Endodermal cell (in vitro differentiated cells): Measurements from ENCODE around the gene LIM2. TPM values are rescaled to one million over a fixed set of nuclear protein-coding genes. Genes with fewer than 3 reads are reported as not detected.

ENCODE experiments used
- DNase-seq: peaks from one replicate; pipeline ENCODE4 v3.0.0-alpha.2; 2017
- H3K27ac ChIP-seq: 2 replicates; pipeline ENCODE4 v1.5.1; 2013; ENCODE audit warnings: mild to moderate bottlenecking, low read depth, low read length, moderate library complexity
- H3K27me3 ChIP-seq: 2 replicates; pipeline ENCODE4 v1.6.1; 2013; ENCODE audit warnings: mild to moderate bottlenecking, low read length, moderate library complexity; ENCODE audit not compliant: insufficient read depth, control insufficient read depth, poor library complexity, severe bottlenecking
- H3K36me3 ChIP-seq: 2 replicates; pipeline ENCODE4 v1.7.0; 2013; ENCODE audit warnings: mild to moderate bottlenecking, low read length, moderate library complexity; ENCODE audit not compliant: control insufficient read depth, insufficient read depth
- H3K4me1 ChIP-seq: one replicate; pipeline ENCODE4 v1.7.0; 2013; ENCODE audit warnings: low read length; ENCODE audit not compliant: control insufficient read depth, insufficient read depth
- H3K4me3 ChIP-seq: 2 replicates; pipeline ENCODE4 v1.5.1; 2013; ENCODE audit warnings: mild to moderate bottlenecking, low read length, moderate library complexity
- H3K9ac ChIP-seq: 2 replicates; pipeline ENCODE4 v1.6.1; 2013; ENCODE audit warnings: mild to moderate bottlenecking, low read length, moderate library complexity; ENCODE audit not compliant: poor library complexity, severe bottlenecking; ENCODE audit errors: extremely low read depth
- H3K9me3 ChIP-seq: 2 replicates; pipeline ENCODE4 v1.6.1; 2013; ENCODE audit warnings: mild to moderate bottlenecking, low read length, moderate library complexity; ENCODE audit not compliant: control insufficient read depth
- H3K27ac Mint-ChIP-seq: 2 replicates; pipeline ENCODE4 v1.8.0; 2020; ENCODE audit warnings: mixed read lengths
- H3K27me3 Mint-ChIP-seq: 2 replicates; pipeline ENCODE4 v1.8.0; 2021; ENCODE audit warnings: mild to moderate bottlenecking, mixed read lengths; ENCODE audit not compliant: insufficient read depth
- H3K36me3 Mint-ChIP-seq: 2 replicates; pipeline ENCODE4 v1.8.0; 2020; ENCODE audit warnings: low read depth, mixed read lengths
- H3K4me1 Mint-ChIP-seq: 2 replicates; pipeline ENCODE4 v1.8.0; 2020; ENCODE audit warnings: mixed read lengths
- H3K4me3 Mint-ChIP-seq: 2 replicates; pipeline ENCODE4 v1.8.0; 2020; ENCODE audit warnings: mild to moderate bottlenecking, moderate library complexity, mixed read lengths
- H3K9me3 Mint-ChIP-seq: 2 replicates; pipeline ENCODE4 v1.8.0; 2020; ENCODE audit warnings: mild to moderate bottlenecking, mixed read lengths
- WGBS, 2 experiments: methylation state at CpG; one replicate each; pipeline versions ENCODE4 v1.1.5 to v1.1.7; 2013; ENCODE audit warnings: missing lambda C conversion rate in 2 of 2, mixed read lengths in 1 of 2; ENCODE audit not compliant: insufficient coverage in 1 of 2, insufficient read length in 1 of 2; 5-methylcytosine and 5-hydroxymethylcytosine counted together
- total RNA-seq, 2 donors: library from RNA; stranded (reverse); fragmentation: NEBNext Ultra II Directional in 1 of 2; extraction: Animal tissue kit (Norgen Biotek cat#: 25700) in 1 of 2; gene quantifications; 2 replicates in 1 of 2; 3 replicates in 1 of 2; pipeline ENCODE4 v1.2.1, GENCODE V29; 2021
- TF ChIP-seq, protein P1 (sequence below): fragments of 200-600 bp; sonication (generic); conservative IDR thresholded peaks from 2 replicates; pipeline ENCODE4 v1.5.0; 2021; ENCODE audit warnings: antibody characterized with exemption, mild to moderate bottlenecking

LIM2 gene
- total RNA-seq, 2 donors from 2014 or later = not detected

DNA sequence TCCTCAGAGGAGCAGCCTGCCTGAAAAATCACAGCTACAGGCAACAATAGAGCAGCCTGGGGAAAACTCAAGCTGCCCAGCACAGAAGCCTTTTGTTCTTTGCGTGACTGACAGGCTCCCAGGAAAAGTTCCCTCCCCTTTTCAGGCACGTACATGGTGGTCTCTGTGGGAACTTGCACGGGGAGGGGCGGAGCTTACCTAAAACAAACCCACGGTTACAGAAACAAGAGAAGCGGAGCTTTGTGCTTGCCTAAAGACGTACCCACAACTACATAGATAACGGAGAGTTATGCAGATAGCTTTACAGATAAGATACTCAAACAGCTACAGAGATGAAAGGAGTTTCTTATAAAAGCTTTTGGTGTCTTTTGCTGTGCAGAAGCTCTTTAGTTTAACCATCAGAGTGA is 33.0 kb downstream of the LIM2 start:
- TF ChIP-seq, protein P1, sequence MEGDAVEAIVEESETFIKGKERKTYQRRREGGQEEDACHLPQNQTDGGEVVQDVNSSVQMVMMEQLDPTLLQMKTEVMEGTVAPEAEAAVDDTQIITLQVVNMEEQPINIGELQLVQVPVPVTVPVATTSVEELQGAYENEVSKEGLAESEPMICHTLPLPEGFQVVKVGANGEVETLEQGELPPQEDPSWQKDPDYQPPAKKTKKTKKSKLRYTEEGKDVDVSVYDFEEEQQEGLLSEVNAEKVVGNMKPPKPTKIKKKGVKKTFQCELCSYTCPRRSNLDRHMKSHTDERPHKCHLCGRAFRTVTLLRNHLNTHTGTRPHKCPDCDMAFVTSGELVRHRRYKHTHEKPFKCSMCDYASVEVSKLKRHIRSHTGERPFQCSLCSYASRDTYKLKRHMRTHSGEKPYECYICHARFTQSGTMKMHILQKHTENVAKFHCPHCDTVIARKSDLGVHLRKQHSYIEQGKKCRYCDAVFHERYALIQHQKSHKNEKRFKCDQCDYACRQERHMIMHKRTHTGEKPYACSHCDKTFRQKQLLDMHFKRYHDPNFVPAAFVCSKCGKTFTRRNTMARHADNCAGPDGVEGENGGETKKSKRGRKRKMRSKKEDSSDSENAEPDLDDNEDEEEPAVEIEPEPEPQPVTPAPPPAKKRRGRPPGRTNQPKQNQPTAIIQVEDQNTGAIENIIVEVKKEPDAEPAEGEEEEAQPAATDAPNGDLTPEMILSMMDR = no peak
- no peaks in the 10 kb centered on the region for H3K27me3 ChIP-seq
- no peaks in the 10 kb centered on the region for H3K27me3 Mint-ChIP-seq
- H3K4me1 Mint-ChIP-seq = peaks cover 20% of the 10 kb centered on the region
- no peaks in the 10 kb centered on the region for H3K9me3 ChIP-seq
- H3K27ac Mint-ChIP-seq = peak overlapping the region; percentile 87
- 9 to 60% methylated on average over 1 to 8 of the region's 8 CpGs for WGBS, 2 experiments
- H3K9ac ChIP-seq = peak overlapping the region; percentile 48
- no peaks in the 10 kb centered on the region for H3K9me3 Mint-ChIP-seq
- peaks cover 5% of the 10 kb centered on the region for H3K4me1 ChIP-seq
- H3K4me3 ChIP-seq = peak overlapping the region; percentile 61
- peaks cover 8% of the 10 kb centered on the region for H3K36me3 ChIP-seq
- peak; percentile 88 for DNase-seq
- peak overlapping the region; percentile 33 for H3K4me3 Mint-ChIP-seq
- peak overlapping the region; percentile 99 for H3K27ac ChIP-seq
- peaks cover 28% of the 10 kb centered on the region for H3K36me3 Mint-ChIP-seq

DNA sequence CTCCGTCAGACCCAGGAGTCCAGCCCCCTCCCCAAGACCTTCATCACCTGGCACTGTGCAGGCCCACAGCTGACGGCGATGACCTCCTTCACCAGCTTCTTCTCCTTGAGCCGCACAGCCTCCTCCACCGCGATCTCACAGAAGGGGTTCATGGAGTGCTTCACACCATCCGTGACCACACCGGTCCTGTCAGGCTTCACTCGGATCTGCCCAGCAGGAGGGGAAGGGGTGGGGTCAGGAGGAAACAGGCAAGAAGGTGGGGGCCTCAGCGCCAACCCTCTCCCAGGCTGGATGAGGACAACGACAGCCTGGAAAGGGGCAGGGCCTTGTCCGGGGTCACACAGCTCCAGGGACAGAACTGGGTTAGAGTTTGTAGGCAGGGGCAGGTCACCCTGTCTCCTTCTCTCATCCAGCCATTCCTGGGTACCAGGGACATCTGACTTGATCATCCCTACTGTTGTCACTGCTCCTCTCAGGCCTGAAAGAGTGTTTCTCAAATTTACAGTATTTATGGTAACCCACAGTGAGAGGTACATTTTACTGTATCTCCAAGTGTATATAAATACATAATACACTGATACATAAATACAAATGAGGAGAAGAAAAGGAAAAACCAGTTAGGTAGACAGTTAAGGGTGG is 33.6 kb downstream of the LIM2 start:
- Mint-ChIP-seq H3K4me1 (peaks cover 15% of the 10 kb centered on the region), H3K27me3 (no peaks in the 10 kb centered on the region), H3K27ac (peak overlapping the region; percentile 87), H3K4me3 (peak overlapping the region; percentile 33), H3K9me3 (no peaks in the 10 kb centered on the region), H3K36me3 (peaks cover 30% of the 10 kb centered on the region)
- peaks cover 8% of the 10 kb centered on the region for H3K36me3 ChIP-seq
- H3K27me3 ChIP-seq = no peaks in the 10 kb centered on the region
- WGBS, 2 experiments = 55 to 83% methylated on average over 1 to 12 of the region's 12 CpGs
- peaks cover 5% of the 10 kb centered on the region for H3K4me1 ChIP-seq
- TF ChIP-seq, protein P1 = no peak
- no peaks in the 10 kb centered on the region for H3K9me3 ChIP-seq
- peak overlapping the region; percentile 61 for H3K4me3 ChIP-seq
- H3K9ac ChIP-seq = peak overlapping the region; percentile 48
- peak overlapping the region; percentile 99 for H3K27ac ChIP-seq
- peak; percentile 84 for DNase-seq

DNA sequence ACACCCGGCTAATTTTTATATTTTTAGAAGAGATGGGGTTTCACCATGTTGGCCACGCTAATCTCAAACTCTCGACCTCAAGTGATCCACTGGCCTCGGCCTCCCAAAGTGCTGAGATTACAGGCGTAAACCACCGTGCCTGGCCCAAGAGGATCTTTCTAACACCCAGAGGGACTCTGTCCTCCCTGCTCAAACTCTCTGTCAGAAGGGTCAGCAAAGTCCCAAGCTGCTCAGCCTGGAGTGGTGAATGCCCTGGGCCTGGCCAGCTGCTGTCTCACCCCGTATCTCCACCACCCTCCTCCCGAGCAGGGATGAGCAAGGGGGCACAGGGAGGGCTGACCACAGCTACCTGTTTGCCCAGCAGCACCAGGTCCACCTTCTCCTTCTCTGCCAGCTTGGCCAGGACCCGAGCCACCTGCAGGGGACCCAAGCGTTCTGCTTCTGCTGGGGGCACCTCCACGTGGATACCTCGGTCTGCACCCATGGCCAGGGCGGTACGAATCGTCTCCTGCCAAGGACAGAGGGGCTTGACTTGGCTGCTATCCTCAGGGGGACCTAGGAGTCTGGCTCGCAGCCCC is 34.9 kb downstream of the LIM2 start:
- WGBS, 2 experiments = 94 to 97% methylated on average over 8 to 15 of the region's 16 CpGs
- no peaks in the 10 kb centered on the region for H3K27me3 Mint-ChIP-seq
- TF ChIP-seq, protein P1 = no peak
- no peaks in the 10 kb centered on the region for H3K9me3 Mint-ChIP-seq
- DNase-seq = peak; percentile 29
- H3K4me3 ChIP-seq = no peak overlapping the region
- H3K9me3 ChIP-seq = no peaks in the 10 kb centered on the region
- peaks cover 14% of the 10 kb centered on the region for H3K4me1 Mint-ChIP-seq
- peaks cover 30% of the 10 kb centered on the region for H3K36me3 Mint-ChIP-seq
- no peak overlapping the region for H3K9ac ChIP-seq
- no peak overlapping the region for H3K27ac Mint-ChIP-seq
- peaks cover 8% of the 10 kb centered on the region for H3K36me3 ChIP-seq
- H3K4me1 ChIP-seq = peaks cover 5% of the 10 kb centered on the region
- H3K4me3 Mint-ChIP-seq = no peak overlapping the region
- H3K27me3 ChIP-seq = no peaks in the 10 kb centered on the region
- H3K27ac ChIP-seq = no peak overlapping the region
